ENCODE results near the gene FASLG.

FASLG gene

DNA sequence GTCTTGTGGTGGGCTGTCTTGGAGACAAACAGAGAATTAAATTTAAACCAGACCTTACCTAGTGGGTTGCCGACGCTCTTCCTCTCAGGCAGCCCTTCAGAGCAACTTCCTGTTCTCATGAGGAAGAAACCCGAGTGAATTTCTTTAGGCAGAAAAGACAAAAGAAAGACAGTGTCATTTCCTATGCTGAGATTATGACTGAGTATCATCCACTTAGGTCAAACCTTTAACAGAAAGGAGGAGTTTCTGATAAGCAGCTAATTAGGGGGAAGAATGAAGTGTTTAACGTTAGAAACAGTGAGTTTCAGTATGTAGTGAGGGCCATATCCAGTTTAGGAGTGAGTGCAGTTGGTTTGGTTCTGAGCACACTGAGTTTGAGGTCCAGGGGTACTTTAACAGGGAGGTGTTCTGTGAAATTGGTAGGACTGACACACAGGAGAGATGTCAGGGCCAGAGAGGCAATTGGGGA is 38.7 kb downstream of the FASLG start:
- TF ChIP-seq SUZ12 (IDR thresholded peaks at IDR 0.05) (no peak), TARDBP (IDR thresholded peaks at IDR 0.05) (no peak), NFRKB (IDR thresholded peaks at IDR 0.05) (no peak), CTBP1 (IDR thresholded peaks at IDR 0.05; ENCODE audit: borderline replicate concordance) (no peak), ZNF384 (IDR thresholded peaks at IDR 0.05) (no peak), BHLHE40 (IDR thresholded peaks at IDR 0.05; ENCODE audit: borderline replicate concordance) (no peak), HDGF (IDR thresholded peaks at IDR 0.05; ENCODE audit: borderline replicate concordance) (no peak), ELF4 (IDR thresholded peaks at IDR 0.05) (no peak), FOXK2 (IDR thresholded peaks at IDR 0.05) (no peak), ARNT (IDR thresholded peaks at IDR 0.05) (no peak), FOXM1 (IDR thresholded peaks at IDR 0.05; ENCODE audit: borderline replicate concordance) (no peak), L3MBTL2 (conservative IDR thresholded peaks at IDR 0.05) (no peak), LEF1 (IDR thresholded peaks at IDR 0.05; ENCODE audit: borderline replicate concordance) (no peak)
- TF ChIP-seq, protein P1, sequence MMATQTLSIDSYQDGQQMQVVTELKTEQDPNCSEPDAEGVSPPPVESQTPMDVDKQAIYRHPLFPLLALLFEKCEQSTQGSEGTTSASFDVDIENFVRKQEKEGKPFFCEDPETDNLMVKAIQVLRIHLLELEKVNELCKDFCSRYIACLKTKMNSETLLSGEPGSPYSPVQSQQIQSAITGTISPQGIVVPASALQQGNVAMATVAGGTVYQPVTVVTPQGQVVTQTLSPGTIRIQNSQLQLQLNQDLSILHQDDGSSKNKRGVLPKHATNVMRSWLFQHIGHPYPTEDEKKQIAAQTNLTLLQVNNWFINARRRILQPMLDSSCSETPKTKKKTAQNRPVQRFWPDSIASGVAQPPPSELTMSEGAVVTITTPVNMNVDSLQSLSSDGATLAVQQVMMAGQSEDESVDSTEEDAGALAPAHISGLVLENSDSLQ (IDR thresholded peaks at IDR 0.05), result no peak
- DNase-seq (ENCODE audit: extremely low spot score), result no peak
- POLR2A ChIA-PET, result no interaction called here
- CTCF ChIA-PET, result no interaction called here

DNA sequence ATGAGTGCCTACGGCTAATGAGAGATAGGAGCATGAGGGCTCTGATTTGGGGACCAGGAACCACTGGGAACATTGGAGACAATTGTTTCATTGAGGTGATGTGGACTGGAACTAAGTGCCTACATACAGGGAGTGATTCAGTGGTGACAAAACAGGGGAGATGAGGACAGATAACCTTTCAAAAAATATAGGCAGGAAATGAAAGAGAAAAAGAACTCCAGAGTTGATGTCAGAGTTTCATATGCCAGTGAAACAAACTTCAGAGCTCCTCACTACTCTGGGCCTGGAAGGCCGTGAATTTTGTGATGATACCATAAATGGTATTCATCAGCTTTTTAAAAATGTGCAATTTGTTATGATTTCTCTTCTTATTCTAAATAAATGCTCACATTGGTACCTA is 39.3 kb downstream of the FASLG start:
- no peak for TF ChIP-seq ZNF384 (IDR thresholded peaks at IDR 0.05)
- TF ChIP-seq HDGF (IDR thresholded peaks at IDR 0.05; ENCODE audit: borderline replicate concordance), result no peak
- no peak for TF ChIP-seq L3MBTL2 (conservative IDR thresholded peaks at IDR 0.05)
- TF ChIP-seq FOXM1 (IDR thresholded peaks at IDR 0.05; ENCODE audit: borderline replicate concordance), result no peak
- TF ChIP-seq TARDBP (IDR thresholded peaks at IDR 0.05), result no peak
- TF ChIP-seq NFRKB (IDR thresholded peaks at IDR 0.05), result no peak
- no peak for TF ChIP-seq FOXA1 (IDR thresholded peaks at IDR 0.05)
- no peak for TF ChIP-seq SUZ12 (IDR thresholded peaks at IDR 0.05)
- TF ChIP-seq FOXK2 (IDR thresholded peaks at IDR 0.05), result no peak
- TF ChIP-seq, protein P1 (IDR thresholded peaks at IDR 0.05), result no peak
- no peak for TF ChIP-seq ELF4 (IDR thresholded peaks at IDR 0.05)
- TF ChIP-seq LEF1 (IDR thresholded peaks at IDR 0.05; ENCODE audit: borderline replicate concordance), result no peak
- ChIA-PET CTCF (no interaction called here), POLR2A (no interaction called here)
- no peak for DNase-seq (ENCODE audit: extremely low spot score)

DNA sequence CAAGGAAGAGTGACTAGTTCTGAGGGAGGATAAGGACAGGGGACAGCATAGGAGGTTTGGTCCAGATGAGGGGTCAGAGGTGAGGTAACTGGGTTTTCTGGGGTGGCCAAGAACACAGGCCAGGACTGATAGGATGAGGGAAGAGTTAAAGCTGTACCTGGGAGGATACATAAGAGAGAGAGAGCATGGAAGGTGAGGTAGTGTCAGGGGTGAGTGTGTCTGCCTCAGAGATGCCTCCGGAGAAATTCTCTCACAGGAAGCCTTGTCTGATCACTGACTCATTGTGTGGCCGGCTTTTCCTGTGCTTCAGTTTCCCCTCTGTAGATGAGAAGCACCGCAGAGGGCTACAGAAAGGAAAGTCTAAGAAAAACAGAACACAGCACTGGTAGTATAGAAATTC is 40.2 kb downstream of the FASLG start:
- POLR2A ChIA-PET, result no interaction called here
- DNase-seq (ENCODE audit: extremely low spot score), result no peak
- no peak for TF ChIP-seq ELF4 (IDR thresholded peaks at IDR 0.05)

DNA sequence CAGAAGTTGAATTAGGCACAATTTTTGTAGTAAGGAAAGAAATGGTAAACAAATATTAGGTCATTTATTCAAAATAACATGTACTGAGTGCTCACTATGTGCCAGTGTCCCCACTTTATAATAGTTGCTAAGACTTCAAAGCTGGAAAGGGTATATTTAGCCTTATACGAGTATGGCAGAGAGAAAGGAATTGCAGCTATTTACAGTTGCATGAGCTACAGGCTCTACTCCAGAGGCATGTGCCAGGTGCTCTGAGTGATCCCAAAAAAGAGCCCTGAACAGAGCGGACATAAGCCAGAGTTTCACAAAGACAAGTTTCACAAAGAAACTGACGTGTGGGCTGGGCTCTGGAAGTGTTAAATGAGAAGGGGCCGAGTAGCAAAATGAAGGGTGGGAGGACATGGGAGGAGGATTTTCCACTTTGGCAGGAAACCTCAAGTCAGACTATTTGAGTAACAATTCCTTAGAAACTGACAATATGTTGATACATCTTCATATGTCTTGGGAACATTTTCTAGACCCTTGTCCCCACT is 40.9 kb downstream of the FASLG start:
- TF ChIP-seq SUZ12 (IDR thresholded peaks at IDR 0.05) (no peak), FOXM1 (IDR thresholded peaks at IDR 0.05; ENCODE audit: borderline replicate concordance) (no peak), ARNT (IDR thresholded peaks at IDR 0.05) (no peak), BHLHE40 (IDR thresholded peaks at IDR 0.05; ENCODE audit: borderline replicate concordance) (no peak), SP1 (IDR thresholded peaks at IDR 0.05) (no peak), ZNF384 (IDR thresholded peaks at IDR 0.05) (no peak), TARDBP (IDR thresholded peaks at IDR 0.05) (no peak), ELF4 (IDR thresholded peaks at IDR 0.05) (no peak), CTBP1 (IDR thresholded peaks at IDR 0.05; ENCODE audit: borderline replicate concordance) (no peak), HDGF (IDR thresholded peaks at IDR 0.05; ENCODE audit: borderline replicate concordance) (no peak), L3MBTL2 (conservative IDR thresholded peaks at IDR 0.05) (no peak), FOXK2 (IDR thresholded peaks at IDR 0.05) (no peak), LEF1 (IDR thresholded peaks at IDR 0.05; ENCODE audit: borderline replicate concordance) (no peak), FOXA1 (IDR thresholded peaks at IDR 0.05) (no peak)
- TF ChIP-seq, protein P1 (IDR thresholded peaks at IDR 0.05), result no peak
- ChIA-PET CTCF (no interaction called here), POLR2A (no interaction called here)
- no peak for DNase-seq (ENCODE audit: extremely low spot score)

More for the DNA sequence above, 40.2 kb downstream of the FASLG start:
- CTCF ChIA-PET, result no interaction called here

DNA sequence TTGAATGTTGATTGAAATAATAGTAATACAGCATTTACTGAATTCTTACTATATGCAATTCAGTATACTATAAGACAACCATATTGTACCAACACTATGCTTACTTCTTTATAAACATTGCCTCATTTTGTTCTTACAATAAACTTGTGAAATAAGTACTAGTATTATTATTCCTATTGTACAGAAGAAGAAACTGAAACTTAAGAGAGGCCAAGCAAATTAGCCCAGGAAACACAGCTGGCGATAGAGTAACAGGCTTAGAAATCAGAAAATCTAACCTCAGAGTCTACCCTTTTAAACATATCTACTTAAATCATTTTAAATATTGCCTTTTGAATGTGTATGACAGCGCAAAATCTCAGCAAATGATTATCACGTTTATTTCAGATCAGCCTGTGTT is 41.7 kb downstream of the FASLG start:
- ChIA-PET CTCF (no interaction called here), POLR2A (no interaction called here)
- TF ChIP-seq ZNF384 (IDR thresholded peaks at IDR 0.05), result no peak
- TF ChIP-seq L3MBTL2 (conservative IDR thresholded peaks at IDR 0.05), result no peak
- TF ChIP-seq CTBP1 (IDR thresholded peaks at IDR 0.05; ENCODE audit: borderline replicate concordance), result no peak
- no peak for TF ChIP-seq LEF1 (IDR thresholded peaks at IDR 0.05; ENCODE audit: borderline replicate concordance)
- no peak for TF ChIP-seq HDGF (IDR thresholded peaks at IDR 0.05; ENCODE audit: borderline replicate concordance)
- no peak for TF ChIP-seq SP1 (IDR thresholded peaks at IDR 0.05)
- TF ChIP-seq SUZ12 (IDR thresholded peaks at IDR 0.05), result no peak
- TF ChIP-seq NFRKB (IDR thresholded peaks at IDR 0.05), result no peak
- no peak for TF ChIP-seq ARNT (IDR thresholded peaks at IDR 0.05)
- no peak for TF ChIP-seq FOXM1 (IDR thresholded peaks at IDR 0.05; ENCODE audit: borderline replicate concordance)
- TF ChIP-seq FOXA1 (IDR thresholded peaks at IDR 0.05), result no peak
- no peak for TF ChIP-seq TARDBP (IDR thresholded peaks at IDR 0.05)
- TF ChIP-seq BHLHE40 (IDR thresholded peaks at IDR 0.05; ENCODE audit: borderline replicate concordance), result no peak
- no peak for TF ChIP-seq ELF4 (IDR thresholded peaks at IDR 0.05)
- TF ChIP-seq FOXK2 (IDR thresholded peaks at IDR 0.05), result no peak
- TF ChIP-seq, protein P1 (IDR thresholded peaks at IDR 0.05), result no peak
- no peak for DNase-seq (ENCODE audit: extremely low spot score)

DNA sequence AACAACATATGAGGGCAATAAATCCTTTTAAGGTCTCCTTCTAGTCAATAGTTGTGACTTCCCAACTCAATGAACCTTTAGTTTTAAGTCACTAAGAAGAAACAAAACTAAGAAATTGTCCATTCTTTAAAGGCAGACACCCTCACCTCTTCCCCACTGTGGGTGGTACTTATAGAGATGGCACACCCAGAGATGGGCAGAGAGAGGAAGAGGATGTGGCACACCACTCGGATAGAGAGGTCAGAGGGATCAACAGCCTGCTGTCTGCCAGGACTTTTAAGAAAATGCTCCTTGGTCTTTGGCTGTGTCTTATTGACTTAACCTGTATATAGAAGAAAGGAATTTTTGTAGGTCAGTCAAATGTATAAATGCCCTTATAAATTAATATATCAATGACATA is 45.1 kb downstream of the FASLG start:
- TF ChIP-seq FOXM1 (IDR thresholded peaks at IDR 0.05; ENCODE audit: borderline replicate concordance), result no peak
- no peak for TF ChIP-seq FOXA1 (IDR thresholded peaks at IDR 0.05)
- TF ChIP-seq SUZ12 (IDR thresholded peaks at IDR 0.05), result no peak
- CTCF ChIA-PET, result no interaction called here
- POLR2A ChIA-PET, result no interaction called here
- DNase-seq (ENCODE audit: extremely low spot score), result no peak
